Peyer's patch (tissue), 4 donors: ENCODE results near the gene ANO6.

Experiments used
- POLR2A ChIP-seq, 2 donors: fragments of 450-650 bp; IDR thresholded peaks; one replicate each; pipeline ENCODE4 v1.5.1; 2017; ENCODE audit warnings: antibody characterized with exemption in 2 of 2, mild to moderate bottlenecking in 2 of 2, moderate library complexity in 2 of 2
- TF ChIP-seq, protein P1 (sequence below), 6 experiments: fragments of 450-650 bp in 4 of 6; fragments of 200-600 bp in 2 of 6; sonication (generic) in 1 of 6; IDR thresholded peaks; one replicate each; pipeline ENCODE4 v1.5.1; 2017 to 2019; ENCODE audit warnings: antibody characterized with exemption in 6 of 6, mild to moderate bottlenecking in 3 of 6, moderate library complexity in 1 of 6

DNA sequence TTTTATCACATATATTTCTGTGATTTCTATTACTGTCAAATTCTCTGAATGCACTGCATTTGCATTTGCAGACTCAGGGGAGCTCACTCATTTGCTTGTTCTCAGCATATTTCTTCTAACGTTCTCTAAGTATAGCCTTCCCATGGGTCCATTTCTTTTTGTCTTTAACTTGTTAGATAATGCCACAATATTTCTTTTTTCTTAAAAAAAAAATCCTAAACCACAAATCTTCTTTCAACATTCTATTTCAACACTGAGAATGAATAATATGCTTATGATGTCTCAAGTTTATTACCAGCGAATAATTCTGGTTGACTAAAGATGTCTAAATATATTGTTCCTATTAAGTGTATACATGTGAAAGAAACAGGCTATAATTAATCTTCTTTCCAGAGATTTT is 200.2 kb downstream of the ANO6 start:
- TF ChIP-seq, protein P1, sequence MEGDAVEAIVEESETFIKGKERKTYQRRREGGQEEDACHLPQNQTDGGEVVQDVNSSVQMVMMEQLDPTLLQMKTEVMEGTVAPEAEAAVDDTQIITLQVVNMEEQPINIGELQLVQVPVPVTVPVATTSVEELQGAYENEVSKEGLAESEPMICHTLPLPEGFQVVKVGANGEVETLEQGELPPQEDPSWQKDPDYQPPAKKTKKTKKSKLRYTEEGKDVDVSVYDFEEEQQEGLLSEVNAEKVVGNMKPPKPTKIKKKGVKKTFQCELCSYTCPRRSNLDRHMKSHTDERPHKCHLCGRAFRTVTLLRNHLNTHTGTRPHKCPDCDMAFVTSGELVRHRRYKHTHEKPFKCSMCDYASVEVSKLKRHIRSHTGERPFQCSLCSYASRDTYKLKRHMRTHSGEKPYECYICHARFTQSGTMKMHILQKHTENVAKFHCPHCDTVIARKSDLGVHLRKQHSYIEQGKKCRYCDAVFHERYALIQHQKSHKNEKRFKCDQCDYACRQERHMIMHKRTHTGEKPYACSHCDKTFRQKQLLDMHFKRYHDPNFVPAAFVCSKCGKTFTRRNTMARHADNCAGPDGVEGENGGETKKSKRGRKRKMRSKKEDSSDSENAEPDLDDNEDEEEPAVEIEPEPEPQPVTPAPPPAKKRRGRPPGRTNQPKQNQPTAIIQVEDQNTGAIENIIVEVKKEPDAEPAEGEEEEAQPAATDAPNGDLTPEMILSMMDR (IDR thresholded peaks at IDR 0.05) = no peak
- TF ChIP-seq POLR2A (IDR thresholded peaks at IDR 0.05) = no peak
